Measurements from ENCODE around the gene SIGLEC10.
"Not testable (repeated sequence)": the region's sequence is repeated elsewhere in the genome, so short reads cannot be mapped to it uniquely, and the experiment has no call there.

SIGLEC10 gene

GRCh38 chr19:51418707-51419106 lies 1.3 kb upstream of the SIGLEC10 start:
- TF ChIP-seq ZNF274 (IDR thresholded peaks at IDR 0.05; ENCODE audit: low read depth, low read length) = no peak
- no peak overlapping the region for H3K4me3 ChIP-seq (ENCODE audit: low read length)

- H3K4me3 ChIP-seq (ENCODE audit: low read length) = no peak overlapping the region; the same call in 1 of the 2 replicates
- TF ChIP-seq ZNF274 (IDR thresholded peaks at IDR 0.05; ENCODE audit: low read depth, low read length) = no peak
These were observed 342 bp upstream of the SIGLEC10 start for GRCh38 chr19:51417810-51418157.

GRCh38 chr19:51416422-51416821 lies 1.0 kb downstream of the SIGLEC10 start:
- not testable (repeated sequence) for H3K4me3 ChIP-seq (ENCODE audit: low read length)

- TF ChIP-seq ZNF274 (IDR thresholded peaks at IDR 0.05; ENCODE audit: low read depth, low read length) = no peak
- H3K4me3 ChIP-seq (ENCODE audit: low read length) = no peak overlapping the region
These were observed 2.3 kb downstream of the SIGLEC10 start for GRCh38 chr19:51415187-51415586.

GRCh38 chr19:51410950-51411748 lies 6.3 kb downstream of the SIGLEC10 start:
- TF ChIP-seq ZNF274 (IDR thresholded peaks at IDR 0.05; ENCODE audit: low read depth, low read length) = no peak
- H3K4me3 ChIP-seq (ENCODE audit: low read length) = no peak overlapping the region

- no peak overlapping the region for H3K4me3 ChIP-seq (ENCODE audit: low read length)
- TF ChIP-seq ZNF274 (IDR thresholded peaks at IDR 0.05; ENCODE audit: low read depth, low read length) = no peak
These were observed 9.8 kb downstream of the SIGLEC10 start for GRCh38 chr19:51407511-51408131.

- TF ChIP-seq ZNF274 (IDR thresholded peaks at IDR 0.05; ENCODE audit: low read depth, low read length) = no peak
- no peak overlapping the region for H3K4me3 ChIP-seq (ENCODE audit: low read length)
These were observed 15.3 kb downstream of the SIGLEC10 start for GRCh38 chr19:51402117-51402516.

- H3K4me3 ChIP-seq (ENCODE audit: low read length) = not testable (repeated sequence)
These were observed 17.5 kb downstream of the SIGLEC10 start for GRCh38 chr19:51399936-51400335.

GRCh38 chr19:51399231-51399630 lies 18.2 kb downstream of the SIGLEC10 start:
- no peak overlapping the region for H3K4me3 ChIP-seq (ENCODE audit: low read length)

GRCh38 chr19:51398096-51398704 lies 19.2 kb downstream of the SIGLEC10 start:
- no peak overlapping the region for H3K4me3 ChIP-seq (ENCODE audit: low read length)

More at GRCh38 chr19:51399231-51399630, 18.2 kb downstream of the SIGLEC10 start:
- no peak for TF ChIP-seq ZNF274 (IDR thresholded peaks at IDR 0.05; ENCODE audit: low read depth, low read length)

GRCh38 chr19:51397453-51397852 lies 20.0 kb downstream of the SIGLEC10 start:
- not testable (repeated sequence) for H3K4me3 ChIP-seq (ENCODE audit: low read length)

More at GRCh38 chr19:51398096-51398704, 19.2 kb downstream of the SIGLEC10 start:
- TF ChIP-seq ZNF274 (IDR thresholded peaks at IDR 0.05; ENCODE audit: low read depth, low read length) = no peak

GRCh38 chr19:51396175-51396574 lies 21.3 kb downstream of the SIGLEC10 start:
- no peak overlapping the region for H3K4me3 ChIP-seq (ENCODE audit: low read length)
- TF ChIP-seq ZNF274 (IDR thresholded peaks at IDR 0.05; ENCODE audit: low read depth, low read length) = no peak

- peak overlapping the region; percentile 77 for H3K4me3 ChIP-seq (ENCODE audit: low read length)
- TF ChIP-seq ZNF274 (IDR thresholded peaks at IDR 0.05; ENCODE audit: low read depth, low read length) = no peak
These were observed 23.2 kb downstream of the SIGLEC10 start for GRCh38 chr19:51394050-51394836.

GRCh38 chr19:51392701-51393100 lies 24.7 kb downstream of the SIGLEC10 start:
- no peak for TF ChIP-seq ZNF274 (IDR thresholded peaks at IDR 0.05; ENCODE audit: low read depth, low read length)
- H3K4me3 ChIP-seq (ENCODE audit: low read length) = no peak overlapping the region

Data from GM08714 (cell line).